WTC11 (cell line): ENCODE data around the gene LZTR1. TPM values are rescaled to one million over a fixed set of nuclear protein-coding genes. Genes with fewer than 3 reads are reported as not detected.

Experiments used
- ATAC-seq: fragments of 200-7000 bp; cut with Tn5 transposase; 2 replicates; pipeline ENCODE4 v1.10.0; 2021; ENCODE audit warnings: mild to moderate bottlenecking, moderate library complexity
- CTCF ChIA-PET: fragments of 300-600 bp; sonication (Branson Sonifier 250); formaldehyde crosslinking; loops from one replicate; lab custom pipeline; 2021; ENCODE audit warnings: antibody characterized with exemption; lab: Charles Lee
- POLR2A ChIA-PET: fragments of 350-600 bp; sonication (Branson Sonifier 250); formaldehyde crosslinking; loops from one replicate; lab custom pipeline; 2021; ENCODE audit warnings: antibody characterized with exemption; lab: Charles Lee
- DNase-seq: peaks from one replicate; pipeline ENCODE4 v3.0.0; 2021; ENCODE audit warnings: low spot score
- H3K27ac Mint-ChIP-seq: 2 replicates; pipeline ENCODE4 v1.8.0; 2021; ENCODE audit warnings: mixed read lengths
- H3K27me3 Mint-ChIP-seq: 2 replicates; pipeline ENCODE4 v1.8.0; 2021; ENCODE audit warnings: low read depth, mild to moderate bottlenecking, moderate library complexity, mixed read lengths
- H3K36me3 Mint-ChIP-seq: 2 replicates; pipeline ENCODE4 v1.8.0; 2021; ENCODE audit warnings: mixed read lengths
- H3K4me1 Mint-ChIP-seq: 2 replicates; pipeline ENCODE4 v1.8.0; 2022; ENCODE audit warnings: mixed read lengths
- H3K4me3 Mint-ChIP-seq: 2 replicates; pipeline ENCODE4 v1.8.0; 2021; ENCODE audit warnings: mild to moderate bottlenecking, moderate library complexity, mixed read lengths
- H3K9me3 Mint-ChIP-seq: 2 replicates; pipeline ENCODE4 v1.8.0; 2021; ENCODE audit warnings: mixed read lengths
- E2F1 ChIP-seq: sonication (generic); formaldehyde crosslinking; IDR thresholded peaks from 2 replicates; pipeline ENCODE4 v1.8.0; 2022; ENCODE audit warnings: mild to moderate bottlenecking, missing genetic modification reagents
- ESRRA ChIP-seq: sonication (generic); formaldehyde crosslinking; IDR thresholded peaks from 2 replicates; pipeline ENCODE4 v1.8.1; 2022; ENCODE audit warnings: mild to moderate bottlenecking, missing genetic modification reagents, borderline replicate concordance
- FOXP4 ChIP-seq: sonication (generic); formaldehyde crosslinking; IDR thresholded peaks from 2 replicates; pipeline ENCODE4 v1.8.0; 2022; ENCODE audit warnings: mild to moderate bottlenecking, missing genetic modification reagents
- GTF2I ChIP-seq: fragments of 250-450 bp; sonication (Bioruptor Pico); conservative IDR thresholded peaks from 2 replicates; pipeline ENCODE4 v1.4.0; 2021; ENCODE audit warnings: mild to moderate bottlenecking
- HMGXB4 ChIP-seq: sonication (generic); formaldehyde crosslinking; IDR thresholded peaks from 2 replicates; pipeline ENCODE4 v1.8.1; 2023; ENCODE audit warnings: mild to moderate bottlenecking, moderate library complexity, missing genetic modification reagents
- JAZF1 ChIP-seq: fragments of 250-450 bp; sonication (Bioruptor Pico); IDR thresholded peaks from 2 replicates; pipeline ENCODE4 v1.9.0; 2021; ENCODE audit warnings: moderate library complexity, mild to moderate bottlenecking, inconsistent platforms
- JUN ChIP-seq: sonication (generic); formaldehyde crosslinking; IDR thresholded peaks from 2 replicates; pipeline ENCODE4 v1.8.0; 2023; ENCODE audit warnings: mild to moderate bottlenecking, missing genetic modification reagents
- NFE2L1 ChIP-seq: sonication (generic); formaldehyde crosslinking; IDR thresholded peaks from 2 replicates; pipeline ENCODE4 v1.8.1; 2023; ENCODE audit warnings: missing genetic modification reagents
- USF1 ChIP-seq: sonication (generic); formaldehyde crosslinking; IDR thresholded peaks from 2 replicates; pipeline ENCODE4 v1.8.0; 2022; ENCODE audit warnings: mild to moderate bottlenecking, missing genetic modification reagents
- ZBTB21 ChIP-seq: sonication (generic); formaldehyde crosslinking; IDR thresholded peaks from 2 replicates; pipeline ENCODE4 v1.8.1; 2023; ENCODE audit warnings: mild to moderate bottlenecking, missing genetic modification reagents, borderline replicate concordance
- ZBTB43 ChIP-seq: sonication (generic); formaldehyde crosslinking; IDR thresholded peaks from 2 replicates; pipeline ENCODE4 v1.8.1; 2023; ENCODE audit warnings: mild to moderate bottlenecking, missing genetic modification reagents
- ZNF121 ChIP-seq: sonication (generic); formaldehyde crosslinking; IDR thresholded peaks from 2 replicates; pipeline ENCODE4 v1.8.0; 2023; ENCODE audit warnings: missing genetic modification reagents
- ZNF425 ChIP-seq: fragments of 250-450 bp; sonication (Bioruptor Pico); conservative IDR thresholded peaks from 2 replicates; pipeline ENCODE4 v1.9.0; 2021; ENCODE audit warnings: mild to moderate bottlenecking
- ZNF671 ChIP-seq: fragments of 250-450 bp; sonication (Bioruptor Pico); IDR thresholded peaks from 2 replicates; pipeline ENCODE4 v1.8.0; 2021; ENCODE audit warnings: mild to moderate bottlenecking
- total RNA-seq: library from RNA; stranded (reverse); gene quantifications from 3 replicates; pipeline ENCODE4 v1.2.3, GENCODE V29; 2021

Gene LZTR1
- total RNA-seq, 1 experiment from 2014 or later: 38.3 TPM

GRCh38 chr22:21029486-21030025 lies 47.5 kb downstream of the LZTR1 start:
- Mint-ChIP-seq H3K27ac (no peak overlapping the region), H3K27me3 (peaks cover 33% of the 10 kb centered on the region), H3K36me3 (no peaks in the 10 kb centered on the region), H3K4me3 (no peak overlapping the region), H3K4me1 (peaks cover 6% of the 10 kb centered on the region), H3K9me3 (no peaks in the 10 kb centered on the region)
- no peak for TF ChIP-seq NFE2L1 (CRISPR knock-in tag)
- TF ChIP-seq ESRRA: no peak
- no peak for TF ChIP-seq ZNF425 (CRISPR knock-in tag)
- no peak for TF ChIP-seq ZBTB21 (CRISPR knock-in tag)
- no peak for TF ChIP-seq ZNF121 (CRISPR knock-in tag)
- no peak for TF ChIP-seq JAZF1 (CRISPR knock-in tag)
- TF ChIP-seq ZBTB43 (CRISPR knock-in tag): no peak
- no peak for TF ChIP-seq JUN (CRISPR knock-in tag)
- no peak for TF ChIP-seq GTF2I (CRISPR knock-in tag)
- TF ChIP-seq FOXP4 (CRISPR knock-in tag): no peak
- no peak for TF ChIP-seq ZNF671
- no peak for TF ChIP-seq E2F1
- no peak for TF ChIP-seq HMGXB4 (CRISPR knock-in tag)
- DNase-seq (no peak), ATAC-seq (no peak)
- ChIA-PET POLR2A (no interaction called here), CTCF (interaction anchor here (0.9 to 2.4 kb wide), 3 partner anchors 9 to 17 kb away, joined by 3 to 9 read pairs (median 3); partner anchors contain the start of gene LRRC74B)

GRCh38 chr22:21030032-21030431 lies 47.9 kb downstream of the LZTR1 start:
- no peak overlapping the region for H3K27ac Mint-ChIP-seq
- no peak for ATAC-seq
- POLR2A ChIA-PET: no interaction called here
- DNase-seq: no peak
- no peaks in the 10 kb centered on the region for H3K36me3 Mint-ChIP-seq
- H3K4me3 Mint-ChIP-seq: no peak overlapping the region
- H3K9me3 Mint-ChIP-seq: no peaks in the 10 kb centered on the region
- TF ChIP-seq USF1 (no peak), ZBTB21 (CRISPR knock-in tag) (no peak)
- TF ChIP-seq, all 79 proteins: peak for 0
- Mint-ChIP-seq H3K4me1 (peaks cover 6% of the 10 kb centered on the region), H3K27me3 (peaks cover 33% of the 10 kb centered on the region)
- CTCF ChIA-PET: interaction anchor here (1.1 to 2.4 kb wide), 2 partner anchors 9 to 16 kb away, joined by 3 to 9 read pairs; partner anchors contain the start of gene LRRC74B
